Cerebellar cortex (tissue), 1 donor: ENCODE measurements around the gene GALR3.

ENCODE experiments used
- DNase-seq: peaks from one replicate; pipeline ENCODE4 v3.0.0-alpha.2; 2015; ENCODE audit warnings: low spot score

GALR3 gene

GRCh38 chr22:37803639-37804351 lies 19.4 kb upstream of the GALR3 start:
- no peak for DNase-seq

GRCh38 chr22:37804352-37804880 lies 18.8 kb upstream of the GALR3 start:
- DNase-seq: no peak

- DNase-seq: peak; percentile 84
Measured at GRCh38 chr22:37804881-37805809, 18.0 kb upstream of the GALR3 start.

GRCh38 chr22:37805810-37806277 lies 17.3 kb upstream of the GALR3 start:
- no peak for DNase-seq

- DNase-seq: peak; percentile 44
Measured at GRCh38 chr22:37806409-37807333, 16.5 kb upstream of the GALR3 start.

GRCh38 chr22:37807410-37808293 lies 15.5 kb upstream of the GALR3 start, which contains the start of gene GCAT:
Gene GCAT, plus strand, starts transcription at chr22:37807934. Its CDS starts 34 bp downstream, at chr22:37807968.
- DNase-seq: peak; percentile 96

GRCh38 chr22:37808294-37808657 lies 14.9 kb upstream of the GALR3 start:
- DNase-seq: no peak

GRCh38 chr22:37809672-37810333 lies 13.4 kb upstream of the GALR3 start:
- no peak for DNase-seq

- DNase-seq: no peak
Measured at GRCh38 chr22:37811867-37812266, 11.3 kb upstream of the GALR3 start.

GRCh38 chr22:37812869-37813678 lies 10.1 kb upstream of the GALR3 start:
- no peak for DNase-seq

- DNase-seq: no peak
Measured at GRCh38 chr22:37815593-37815992, 7.6 kb upstream of the GALR3 start.

- no peak for DNase-seq
Measured at GRCh38 chr22:37816543-37817180, 6.5 kb upstream of the GALR3 start.

GRCh38 chr22:37817705-37818408 lies 5.3 kb upstream of the GALR3 start:
- peak; percentile 84 for DNase-seq

GRCh38 chr22:37818409-37819104 lies 4.6 kb upstream of the GALR3 start:
- no peak for DNase-seq

GRCh38 chr22:37819105-37819433 lies 4.1 kb upstream of the GALR3 start:
- DNase-seq: no peak

GRCh38 chr22:37820350-37820749 lies 2.8 kb upstream of the GALR3 start:
- no peak for DNase-seq

- no peak for DNase-seq
Measured at GRCh38 chr22:37822079-37822833, 926 bp upstream of the GALR3 start.
